SK-N-SH (cell line): ENCODE data around the gene PSKH1.

Experiments
- CTCF ChIP-seq: fragments of 200-600 bp; sonication (generic); IDR thresholded peaks from 2 replicates; pipeline ENCODE4 v1.6.1; 2017; ENCODE audit warnings: antibody characterized with exemption, mild to moderate bottlenecking, moderate library complexity
- MAX ChIP-seq: IDR thresholded peaks from 2 replicates; pipeline ENCODE4 v1.4.0; 2012; ENCODE audit warnings: low read depth
- RAD21 ChIP-seq: IDR thresholded peaks from 2 replicates; pipeline ENCODE4 v1.6.1; 2012; ENCODE audit warnings: mild to moderate bottlenecking, low read length
- YY1 ChIP-seq: IDR thresholded peaks from 2 replicates; pipeline ENCODE4 v1.4.0; 2012; ENCODE audit warnings: low read depth, mild to moderate bottlenecking

GRCh38 chr16:67871256-67871655, 21.8 kb upstream of the PSKH1 start:
- TF ChIP-seq YY1 (no peak), RAD21 (no peak), CTCF (no peak), MAX (no peak)
